Measurements from ENCODE around the gene LMX1A. TPM values are rescaled to one million over a fixed set of nuclear protein-coding genes. Genes with fewer than 3 reads are reported as not detected.

The LMX1A gene
- total and polyA plus RNA-seq, 2 of the 13 experiments (the other 11 are each of a cell fraction or from before 2014, with no cell fraction given): 0.07 TPM; not detected in 1

DNA sequence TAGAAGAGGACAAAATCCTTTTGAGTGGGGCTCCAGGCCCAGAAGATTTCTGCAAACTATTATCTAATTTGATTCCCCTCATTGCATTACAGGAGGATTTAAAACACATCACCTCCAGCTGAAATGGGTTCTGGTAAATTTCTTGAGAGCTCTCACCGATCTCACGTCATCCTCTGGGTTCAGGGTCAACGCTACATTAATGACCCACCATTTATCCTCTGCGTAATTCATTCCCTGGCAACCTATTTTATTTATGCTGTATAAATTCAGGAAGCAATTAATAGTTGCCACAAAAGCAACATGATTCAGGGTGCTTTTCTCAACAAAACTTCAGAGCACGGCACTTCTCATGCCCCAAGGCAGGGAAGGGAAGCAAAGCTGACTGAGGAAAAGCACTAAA lies 38.9 kb downstream of the LMX1A start (continued):
- TF ChIP-seq ZNF274 (CRISPR knock-in tag; IDR thresholded peaks at IDR 0.05): no peak
- TF ChIP-seq ZNF326 (CRISPR knock-in tag; IDR thresholded peaks at IDR 0.05; ENCODE audit: borderline replicate concordance): no peak
- TF ChIP-seq, protein P1, sequence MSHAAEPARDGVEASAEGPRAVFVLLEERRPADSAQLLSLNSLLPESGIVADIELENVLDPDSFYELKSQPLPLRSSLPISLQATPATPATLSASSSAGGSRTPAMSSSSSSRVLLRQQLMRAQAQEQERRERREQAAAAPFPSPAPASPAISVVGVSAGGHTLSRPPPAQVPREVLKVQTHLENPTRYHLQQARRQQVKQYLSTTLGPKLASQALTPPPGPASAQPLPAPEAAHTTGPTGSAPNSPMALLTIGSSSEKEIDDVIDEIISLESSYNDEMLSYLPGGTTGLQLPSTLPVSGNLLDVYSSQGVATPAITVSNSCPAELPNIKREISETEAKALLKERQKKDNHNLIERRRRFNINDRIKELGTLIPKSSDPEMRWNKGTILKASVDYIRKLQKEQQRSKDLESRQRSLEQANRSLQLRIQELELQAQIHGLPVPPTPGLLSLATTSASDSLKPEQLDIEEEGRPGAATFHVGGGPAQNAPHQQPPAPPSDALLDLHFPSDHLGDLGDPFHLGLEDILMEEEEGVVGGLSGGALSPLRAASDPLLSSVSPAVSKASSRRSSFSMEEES (CRISPR knock-in tag; IDR thresholded peaks at IDR 0.05): no peak
- TF ChIP-seq, protein P2, sequence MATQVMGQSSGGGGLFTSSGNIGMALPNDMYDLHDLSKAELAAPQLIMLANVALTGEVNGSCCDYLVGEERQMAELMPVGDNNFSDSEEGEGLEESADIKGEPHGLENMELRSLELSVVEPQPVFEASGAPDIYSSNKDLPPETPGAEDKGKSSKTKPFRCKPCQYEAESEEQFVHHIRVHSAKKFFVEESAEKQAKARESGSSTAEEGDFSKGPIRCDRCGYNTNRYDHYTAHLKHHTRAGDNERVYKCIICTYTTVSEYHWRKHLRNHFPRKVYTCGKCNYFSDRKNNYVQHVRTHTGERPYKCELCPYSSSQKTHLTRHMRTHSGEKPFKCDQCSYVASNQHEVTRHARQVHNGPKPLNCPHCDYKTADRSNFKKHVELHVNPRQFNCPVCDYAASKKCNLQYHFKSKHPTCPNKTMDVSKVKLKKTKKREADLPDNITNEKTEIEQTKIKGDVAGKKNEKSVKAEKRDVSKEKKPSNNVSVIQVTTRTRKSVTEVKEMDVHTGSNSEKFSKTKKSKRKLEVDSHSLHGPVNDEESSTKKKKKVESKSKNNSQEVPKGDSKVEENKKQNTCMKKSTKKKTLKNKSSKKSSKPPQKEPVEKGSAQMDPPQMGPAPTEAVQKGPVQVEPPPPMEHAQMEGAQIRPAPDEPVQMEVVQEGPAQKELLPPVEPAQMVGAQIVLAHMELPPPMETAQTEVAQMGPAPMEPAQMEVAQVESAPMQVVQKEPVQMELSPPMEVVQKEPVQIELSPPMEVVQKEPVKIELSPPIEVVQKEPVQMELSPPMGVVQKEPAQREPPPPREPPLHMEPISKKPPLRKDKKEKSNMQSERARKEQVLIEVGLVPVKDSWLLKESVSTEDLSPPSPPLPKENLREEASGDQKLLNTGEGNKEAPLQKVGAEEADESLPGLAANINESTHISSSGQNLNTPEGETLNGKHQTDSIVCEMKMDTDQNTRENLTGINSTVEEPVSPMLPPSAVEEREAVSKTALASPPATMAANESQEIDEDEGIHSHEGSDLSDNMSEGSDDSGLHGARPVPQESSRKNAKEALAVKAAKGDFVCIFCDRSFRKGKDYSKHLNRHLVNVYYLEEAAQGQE (IDR thresholded peaks at IDR 0.05; ENCODE audit: borderline replicate concordance in 1 of 2, low read depth in 1 of 2, low read length in 2 of 2): no peak

DNA sequence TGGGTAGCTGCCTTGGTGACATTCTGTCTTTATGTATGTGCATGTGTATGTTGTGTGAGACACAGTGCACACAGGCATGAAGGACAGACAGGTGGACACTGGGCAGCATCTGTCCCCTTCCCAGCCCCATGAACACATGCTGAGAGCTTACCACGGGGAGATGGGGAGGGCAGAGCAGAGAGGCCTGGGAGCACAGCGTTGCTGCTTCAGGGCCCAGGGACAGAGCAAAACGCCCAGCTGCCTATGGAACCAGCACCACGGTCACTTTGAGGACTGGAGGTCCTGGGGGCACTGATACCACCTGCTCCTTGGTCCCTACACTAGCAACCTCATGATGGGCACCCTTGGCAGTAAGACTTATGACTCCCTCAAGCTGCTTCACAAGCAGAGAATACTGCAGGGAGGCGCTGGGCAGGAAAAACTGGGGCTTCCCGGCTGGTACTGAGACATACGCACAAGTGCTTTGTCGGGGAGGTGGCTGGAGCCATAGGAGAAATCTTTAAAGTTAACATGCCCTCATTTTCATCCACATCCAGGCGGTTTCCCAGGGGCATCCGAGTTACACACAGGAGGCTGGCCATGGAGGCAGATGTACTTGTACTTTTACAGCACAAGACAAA lies 40.3 kb downstream of the LMX1A start:
- Histone ChIP-seq H3K79me2 (ENCODE audit: insufficient read depth, low read length) (no peaks in the 10 kb centered on the region), H3K4me3 (replicated peaks in 1 of 3; ENCODE audit: insufficient read depth in 1 of 3, low read depth in 2 of 3, low read length in 3 of 3) (no peak overlapping the region), H3K36me3 (replicated peaks in 1 of 2; ENCODE audit: control insufficient read depth in 1 of 2, insufficient read depth in 2 of 2, low read length in 2 of 2) (no peaks in the 10 kb centered on the region), H3K9ac (ENCODE audit: insufficient read depth, low read depth, low read length) (no peak overlapping the region), H3K4me1 (ENCODE audit: insufficient read depth, low read length) (no peaks in the 10 kb centered on the region), H3K27me3 (ENCODE audit: control insufficient read depth in 1 of 2, insufficient read depth in 2 of 2, low read length in 2 of 2) (no peaks in the 10 kb centered on the region), H2AFZ (ENCODE audit: low read length) (no peak overlapping the region), H4K20me1 (ENCODE audit: insufficient read depth, low read length) (no peaks in the 10 kb centered on the region), H3K27ac (ENCODE audit: extremely low read length, insufficient read depth, low read length) (no peak overlapping the region), H3K9me3 (ENCODE audit: low read length) (no peaks in the 10 kb centered on the region), H3K4me2 (ENCODE audit: low read depth, low read length) (no peak overlapping the region)
- FAIRE-seq (no peak), DNase-seq (ENCODE audit: low spot score) (no peak), ATAC-seq (no peak)
- ChIA-PET POLR2A (no interaction called here), CTCF (ENCODE audit: low intra/inter-chr PET ratio, low total read pairs) (no interaction called here)
- BruUV-seq (replicated peaks): no TSS peak
- in situ Hi-C loops (cut with HindIII; ENCODE audit: extremely low pct_ligation_motif_present, low pct_unique_long_range_greater_than_20kb) (no loop called here), intact Hi-C loops (cut with micrococcal nuclease; ENCODE audit: unreplicated experiment) (no loop called here)
- WGBS (ENCODE audit: low lambda C conversion rate): 36% methylated on average over 10 of the region's 10 CpGs
- TF ChIP-seq ZNF879 (CRISPR knock-in tag; IDR thresholded peaks at IDR 0.05) (no peak), CCDC6 (CRISPR knock-in tag; IDR thresholded peaks at IDR 0.05) (no peak), ZFP82 (CRISPR knock-in tag; IDR thresholded peaks at IDR 0.05; ENCODE audit: borderline replicate concordance) (no peak), SATB2 (CRISPR knock-in tag; IDR thresholded peaks at IDR 0.05) (no peak), ZNF550 (CRISPR knock-in tag; IDR thresholded peaks at IDR 0.05; ENCODE audit: borderline replicate concordance) (no peak), ZNF510 (CRISPR knock-in tag; IDR thresholded peaks at IDR 0.05; ENCODE audit: low read depth) (no peak), ZNF264 (CRISPR knock-in tag; IDR thresholded peaks at IDR 0.05) (no peak), SRF (IDR thresholded peaks at IDR 0.05; ENCODE audit: low read depth, low read length) (no peak), ARNTL (CRISPR knock-in tag; IDR thresholded peaks at IDR 0.05) (no peak)
- TF ChIP-seq, protein P3, sequence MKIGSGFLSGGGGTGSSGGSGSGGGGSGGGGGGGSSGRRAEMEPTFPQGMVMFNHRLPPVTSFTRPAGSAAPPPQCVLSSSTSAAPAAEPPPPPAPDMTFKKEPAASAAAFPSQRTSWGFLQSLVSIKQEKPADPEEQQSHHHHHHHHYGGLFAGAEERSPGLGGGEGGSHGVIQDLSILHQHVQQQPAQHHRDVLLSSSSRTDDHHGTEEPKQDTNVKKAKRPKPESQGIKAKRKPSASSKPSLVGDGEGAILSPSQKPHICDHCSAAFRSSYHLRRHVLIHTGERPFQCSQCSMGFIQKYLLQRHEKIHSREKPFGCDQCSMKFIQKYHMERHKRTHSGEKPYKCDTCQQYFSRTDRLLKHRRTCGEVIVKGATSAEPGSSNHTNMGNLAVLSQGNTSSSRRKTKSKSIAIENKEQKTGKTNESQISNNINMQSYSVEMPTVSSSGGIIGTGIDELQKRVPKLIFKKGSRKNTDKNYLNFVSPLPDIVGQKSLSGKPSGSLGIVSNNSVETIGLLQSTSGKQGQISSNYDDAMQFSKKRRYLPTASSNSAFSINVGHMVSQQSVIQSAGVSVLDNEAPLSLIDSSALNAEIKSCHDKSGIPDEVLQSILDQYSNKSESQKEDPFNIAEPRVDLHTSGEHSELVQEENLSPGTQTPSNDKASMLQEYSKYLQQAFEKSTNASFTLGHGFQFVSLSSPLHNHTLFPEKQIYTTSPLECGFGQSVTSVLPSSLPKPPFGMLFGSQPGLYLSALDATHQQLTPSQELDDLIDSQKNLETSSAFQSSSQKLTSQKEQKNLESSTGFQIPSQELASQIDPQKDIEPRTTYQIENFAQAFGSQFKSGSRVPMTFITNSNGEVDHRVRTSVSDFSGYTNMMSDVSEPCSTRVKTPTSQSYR (CRISPR knock-in tag; IDR thresholded peaks at IDR 0.05; ENCODE audit: borderline replicate concordance): no peak
